G401 (cell line): Measurements from ENCODE around the gene YARS1. TPM values are rescaled to one million over a fixed set of nuclear protein-coding genes. Genes with fewer than 3 reads are reported as not detected.

Experiments used
- DNase-seq: peaks from one replicate; pipeline ENCODE4 v3.0.0-alpha.2; 2015; ENCODE audit warnings: low spot score
- in situ Hi-C: cut with HindIII; loops from 2 replicates; pipeline ENCODE4 v1.10.0; 2016; ENCODE audit warnings: low sequenced_read_pairs, mixed read lengths
- total RNA-seq: library from RNA; depleted of rRNA; stranded (reverse); fragments of >200 nt; shearing (Covaris generic); gene quantifications from 2 replicates; pipeline ENCODE4 v1.2.3, GENCODE V29; 2014

Gene YARS1
- total RNA-seq, 1 experiment from 2014 or later, result 140 TPM

DNA sequence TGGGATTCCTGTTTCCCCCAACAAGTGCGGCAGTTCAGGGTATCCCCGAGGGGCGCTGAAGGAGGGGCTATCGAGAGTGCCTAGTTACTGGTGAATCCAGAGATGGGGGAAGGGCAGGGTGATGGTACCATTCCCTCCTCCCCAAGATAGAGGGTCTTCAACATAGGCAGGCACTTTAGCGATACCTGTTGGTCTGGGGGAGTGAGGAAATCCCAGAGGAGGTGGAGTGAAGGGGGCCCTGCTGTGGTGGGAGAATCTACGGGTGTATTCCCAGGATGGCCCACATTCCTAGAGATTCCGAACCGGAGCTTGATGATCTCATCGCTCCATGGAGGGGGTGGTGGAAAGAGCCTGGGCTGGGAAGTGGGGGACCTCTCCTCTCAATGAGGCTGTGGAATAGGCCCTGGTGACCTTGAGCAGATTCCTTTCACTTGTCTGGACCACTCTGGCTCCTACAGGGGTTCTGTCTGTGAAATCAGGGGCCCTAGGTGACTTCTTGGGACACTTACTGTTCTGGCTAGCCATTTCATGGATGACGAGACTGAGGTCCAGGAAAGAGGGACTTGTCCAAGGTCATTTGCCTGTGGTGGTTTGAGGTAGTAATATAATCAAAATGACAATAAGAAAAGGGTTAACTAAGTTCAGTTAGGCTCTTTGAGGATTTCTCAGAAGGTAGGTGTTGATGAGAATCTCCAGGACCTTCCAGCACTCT lies 61.9 kb downstream of the YARS1 start:
- in situ Hi-C loops, result no loop called here
- no peak for DNase-seq

- peak; percentile 46 for DNase-seq
- in situ Hi-C loops, result no loop called here
These were observed 62.7 kb downstream of the YARS1 start for GRCh38 chr1:32754317-32755097.

DNA sequence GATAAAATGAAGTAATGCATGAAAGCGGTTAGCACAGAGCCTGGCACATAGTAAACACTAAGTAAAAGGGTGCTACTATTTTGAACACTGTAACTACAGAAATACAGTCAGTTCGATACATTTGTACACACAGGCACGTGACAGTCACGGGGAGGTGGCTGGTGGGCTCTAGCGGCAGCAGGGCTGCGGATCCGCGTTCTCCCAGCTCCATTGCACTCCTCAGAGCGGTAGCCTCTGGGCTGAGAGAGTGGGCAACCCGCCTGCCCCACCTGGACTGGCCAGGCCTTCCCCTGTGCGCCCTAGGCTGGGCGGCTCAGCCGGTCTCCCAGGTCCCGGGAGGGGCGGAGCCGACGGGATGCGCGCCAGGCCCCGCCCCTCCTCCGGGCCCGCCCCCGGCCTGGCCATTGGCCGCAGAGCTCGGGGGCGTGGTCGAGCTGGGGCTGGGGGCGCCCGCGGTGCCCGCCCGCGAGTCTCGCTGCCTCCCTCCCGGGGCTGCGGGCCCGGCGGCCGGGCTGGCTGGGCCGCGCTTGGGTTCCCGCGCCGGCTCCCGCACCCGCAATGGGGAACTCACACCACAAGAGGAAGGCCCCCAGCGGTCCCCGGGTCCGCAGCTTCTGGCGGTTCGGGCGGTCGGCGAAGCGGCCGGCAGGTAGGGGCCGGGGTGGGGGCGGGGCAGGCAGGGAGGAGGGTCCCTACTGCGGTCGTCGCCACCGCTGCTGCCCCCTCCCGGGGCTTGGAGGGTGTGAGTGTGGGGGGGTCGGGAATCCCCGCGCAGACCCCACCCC lies 63.4 kb downstream of the YARS1 start:
- in situ Hi-C loops, result no loop called here
- DNase-seq, result peak; percentile 69

DNA sequence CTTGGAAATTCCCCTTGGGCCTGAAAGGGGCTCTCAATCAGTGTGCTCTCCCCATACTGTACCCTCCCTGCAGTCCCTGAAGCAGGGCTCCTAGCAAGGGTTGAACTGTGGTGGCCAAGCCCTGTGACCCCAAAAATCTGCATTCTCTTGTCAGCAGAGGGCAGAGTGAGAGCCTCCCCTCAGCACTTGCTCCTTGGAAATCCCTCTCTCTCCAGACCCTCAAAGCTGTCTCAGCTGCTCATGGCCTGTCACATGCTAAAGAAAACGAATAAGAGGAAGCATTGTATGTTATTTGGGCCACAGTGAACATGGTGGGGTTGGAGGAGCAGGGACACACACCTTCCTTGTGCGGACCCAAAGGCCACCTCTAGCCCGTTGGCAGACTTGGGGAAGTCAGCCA lies 67.4 kb downstream of the YARS1 start:
- no peak for DNase-seq

GRCh38 chr1:32749332-32749731 lies 67.8 kb downstream of the YARS1 start:
- no peak for DNase-seq
- in situ Hi-C loops, result no loop called here

More for the DNA sequence above, 67.4 kb downstream of the YARS1 start:
- in situ Hi-C loops, result no loop called here

- DNase-seq, result no peak
These were observed 68.2 kb downstream of the YARS1 start for GRCh38 chr1:32748926-32749325.

DNA sequence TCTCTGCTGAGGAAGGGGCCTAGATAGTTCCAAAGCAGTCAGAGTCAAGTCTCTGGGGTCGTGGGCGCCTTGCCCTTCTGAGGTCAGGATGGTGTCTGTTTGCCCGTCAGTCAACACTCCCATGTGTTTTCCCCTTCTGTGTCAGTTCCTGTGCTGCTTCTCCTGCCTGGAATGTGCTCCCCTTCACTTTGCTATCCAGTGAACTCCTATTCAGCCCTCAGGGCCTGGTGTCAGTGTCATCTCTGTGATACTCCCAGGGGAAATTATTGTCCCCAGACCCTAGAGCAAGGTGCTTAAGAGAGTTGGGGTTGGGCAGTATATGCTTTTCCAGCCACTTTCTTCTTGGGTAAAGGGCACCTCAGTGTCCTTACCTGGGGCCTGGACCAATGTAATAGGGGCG lies 68.8 kb downstream of the YARS1 start:
- DNase-seq, result no peak
- in situ Hi-C loops, result no loop called here

More at GRCh38 chr1:32748926-32749325, 68.2 kb downstream of the YARS1 start:
- in situ Hi-C loops, result no loop called here

- DNase-seq, result no peak
- in situ Hi-C loops, result no loop called here
These were observed 71.0 kb downstream of the YARS1 start for GRCh38 chr1:32746130-32746529.

DNA sequence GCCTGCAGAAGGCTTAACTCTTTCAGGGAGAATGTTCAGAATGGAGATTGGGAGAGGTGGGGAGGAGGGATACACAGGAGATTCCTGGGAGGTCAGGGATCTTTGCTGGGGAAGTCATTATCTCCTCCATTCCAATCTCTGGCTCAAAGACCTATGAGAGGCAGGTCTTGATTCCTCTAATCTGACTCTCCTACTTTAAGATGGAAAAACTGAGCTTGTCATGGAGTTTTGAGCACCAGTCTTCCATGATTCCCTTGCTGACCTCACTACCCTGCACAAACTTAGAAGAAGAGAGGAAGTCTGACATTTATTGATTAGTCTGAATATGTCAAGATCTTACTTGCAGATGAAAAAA lies 73.1 kb downstream of the YARS1 start:
- in situ Hi-C loops, result no loop called here
- no peak for DNase-seq

DNA sequence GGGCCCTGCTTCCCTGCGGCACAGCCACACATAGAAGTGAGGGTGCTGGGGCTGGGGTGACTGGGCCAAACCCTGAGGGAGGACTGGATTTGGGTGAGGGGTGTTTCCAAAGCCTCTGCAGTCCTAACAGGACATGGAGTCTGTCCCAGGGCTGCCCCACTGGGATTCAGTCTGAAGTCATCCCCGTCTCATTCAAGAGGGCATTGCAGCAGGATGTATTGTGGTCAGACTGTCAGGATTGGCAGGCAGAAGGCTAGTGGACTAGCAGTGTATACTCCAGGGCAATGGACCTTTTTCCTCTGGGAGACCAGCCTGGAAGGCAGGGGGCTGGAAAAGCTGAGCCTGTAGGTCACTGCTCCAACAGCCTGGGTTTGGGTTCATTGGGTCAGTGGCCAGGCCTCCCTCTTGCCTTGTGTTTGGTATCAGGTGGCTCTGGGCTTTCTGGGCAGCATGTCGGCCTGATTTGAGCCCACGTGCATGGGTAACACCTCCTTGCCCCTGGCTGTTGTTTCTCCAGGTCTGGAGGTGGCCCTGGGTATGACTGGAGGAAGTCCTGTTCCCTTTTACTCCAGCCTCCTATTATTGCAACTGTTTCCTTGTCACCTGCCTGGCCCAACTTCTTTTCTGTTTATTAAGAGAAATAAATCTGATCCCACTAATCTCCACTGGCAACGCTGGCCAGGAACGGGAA lies 73.6 kb downstream of the YARS1 start:
- in situ Hi-C loops, result no loop called here
- no peak for DNase-seq

- in situ Hi-C loops, result no loop called here
- DNase-seq, result no peak
These were observed 74.2 kb downstream of the YARS1 start for GRCh38 chr1:32742956-32743355.

DNA sequence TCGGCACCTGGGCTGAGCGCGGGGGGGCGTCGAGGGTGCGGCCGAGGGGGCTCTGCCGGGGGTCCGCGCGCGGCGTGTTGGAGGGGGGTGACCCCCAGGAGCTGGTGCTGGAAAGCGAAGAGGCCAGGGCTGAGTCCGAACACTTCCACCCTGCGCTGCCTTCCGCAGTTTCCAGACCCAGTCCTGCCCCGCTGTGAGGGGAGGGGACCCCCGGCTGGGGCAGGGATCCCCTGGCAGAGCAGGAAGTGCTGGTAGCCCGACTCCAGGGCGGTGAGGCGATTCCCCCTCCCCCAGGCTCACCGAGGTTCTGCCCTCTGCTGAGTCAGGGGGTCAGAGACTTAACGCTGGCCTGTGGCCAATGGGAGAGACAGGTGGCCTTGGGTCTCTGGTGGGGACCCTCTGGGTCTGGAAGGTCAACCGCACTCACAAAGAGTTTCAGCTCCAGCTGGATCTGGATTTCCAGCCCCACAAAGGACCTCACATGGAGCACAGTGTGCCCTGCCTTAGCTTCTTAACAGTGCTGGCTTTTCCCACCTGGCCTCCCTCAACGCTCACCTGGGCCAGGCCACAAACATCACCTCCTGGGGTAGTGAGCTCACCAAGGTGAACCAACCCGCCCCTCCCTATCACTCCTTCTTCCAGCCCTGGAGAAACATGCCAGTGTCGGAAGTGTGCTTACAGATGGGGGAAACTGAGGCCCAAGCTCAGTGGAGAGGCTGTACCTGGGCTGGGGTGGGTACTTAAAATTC lies 74.8 kb downstream of the YARS1 start:
- in situ Hi-C loops, result no loop called here
- no peak for DNase-seq

DNA sequence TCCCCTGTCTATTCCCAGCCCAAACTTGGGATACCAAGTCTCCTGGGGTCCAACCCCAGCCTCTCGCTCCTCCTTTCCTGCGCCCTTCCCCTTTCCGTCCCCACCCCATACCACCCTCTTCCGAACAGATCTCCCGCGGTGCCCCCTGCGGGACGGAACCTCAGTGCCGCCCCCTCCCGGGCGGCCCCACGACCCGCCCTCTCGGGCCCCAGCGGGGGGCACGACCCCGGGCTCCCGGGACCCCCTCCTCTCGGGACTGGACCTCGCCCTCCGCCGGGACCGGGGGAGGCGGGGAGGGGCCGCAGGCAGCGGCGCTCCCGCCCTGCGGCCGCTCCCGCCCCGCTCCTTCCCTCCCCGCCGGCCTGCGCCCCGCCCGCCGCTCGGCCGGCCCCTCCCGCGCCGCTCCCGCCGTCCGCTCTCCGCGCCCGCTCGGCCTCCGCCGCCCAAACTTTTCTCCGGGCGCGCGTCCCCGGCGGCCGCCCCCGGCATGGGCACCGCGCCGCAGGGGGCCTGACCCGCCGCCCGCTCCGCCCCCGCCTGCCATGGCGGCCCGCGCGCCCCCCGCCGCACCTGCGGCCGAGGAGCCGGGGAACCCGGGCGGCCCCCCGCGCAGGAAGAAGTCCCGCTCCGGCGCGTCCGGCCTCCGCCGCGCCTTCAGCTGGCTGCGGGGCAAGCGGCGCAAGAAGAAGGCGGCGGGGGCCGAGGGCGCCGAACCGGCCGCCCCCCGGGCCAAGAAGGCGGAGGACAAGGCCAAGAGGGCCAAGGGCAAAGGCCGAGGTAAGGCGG lies 75.6 kb downstream of the YARS1 start:
- DNase-seq, result no peak
- in situ Hi-C loops, result no loop called here

DNA sequence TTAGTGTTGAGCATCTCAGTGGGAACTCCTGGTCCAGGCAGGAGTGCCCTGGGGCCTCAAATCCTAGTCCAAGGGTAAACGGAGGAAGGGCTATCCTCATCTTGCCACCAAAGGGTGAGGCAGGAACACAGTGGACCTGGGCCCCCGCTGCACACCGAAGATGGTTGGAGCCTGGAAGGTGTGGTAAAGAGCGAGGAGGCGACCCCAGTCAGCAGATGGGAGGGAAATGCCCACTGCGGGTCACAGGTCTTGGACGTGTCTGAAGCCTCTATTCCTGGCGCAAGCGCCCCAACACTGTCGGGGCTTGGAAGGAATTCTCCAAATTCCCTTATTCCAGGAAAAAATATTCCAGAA lies 76.1 kb downstream of the YARS1 start:
- in situ Hi-C loops, result no loop called here
- no peak for DNase-seq

- in situ Hi-C loops, result no loop called here
- no peak for DNase-seq
These were observed 80.1 kb downstream of the YARS1 start for GRCh38 chr1:32736812-32737791.

- no peak for DNase-seq
These were observed 83.4 kb downstream of the YARS1 start for GRCh38 chr1:32733582-32734321.

More at GRCh38 chr1:32733582-32734321, 83.4 kb downstream of the YARS1 start:
- in situ Hi-C loops, result no loop called here
